ENCODE measurements around the gene DIABLO. TPM values are rescaled to one million over a fixed set of nuclear protein-coding genes. Genes with fewer than 3 reads are reported as not detected.
A peak's percentile ranks its signal among the peaks of the same experiment; 100 is the strongest.

The DIABLO gene
- 72.0 and 72.2 TPM in 2 replicates for total RNA-seq (2021)
- Bru-seq, nascent RNA, result percentile 89 among the genes with signal in this experiment
- percentile 87 among the genes with signal in this experiment for BruChase-seq, experiment 1, labeled RNA remaining after a 2-hour chase
- BruChase-seq, experiment 2, labeled RNA remaining after a 6-hour chase, result percentile 87 among the genes with signal in this experiment
- long read RNA-seq, transcript DIABLO-203 (5 exons, 1,338 nt), result minor isoform, 6 of 121 reads
- long read RNA-seq, transcript DIABLO-207 (6 exons, 1,471 nt), result major isoform, 79 of 121 reads
- long read RNA-seq, transcript DIABLO-202 (6 exons, 1,336 nt), result minor isoform, 16 of 121 reads
- long read RNA-seq, partial matches to known transcripts, result 1 of 121 reads
- long read RNA-seq, other reads (novel, unspliced or antisense), result 7 of 121 reads

- Histone ChIP-seq H3K4me1 (ENCODE audit: insufficient read depth, low read length, poor library complexity, severe bottlenecking) (peaks cover 19% of the 10 kb centered on the region), H3K27me3 (replicated peaks; ENCODE audit: insufficient read depth, low read depth, low read length, poor library complexity) (no peaks in the 10 kb centered on the region), H3K27ac (ENCODE audit: low read depth, low read length, poor library complexity, severe bottlenecking) (peak within 1 kb of the TSS; percentile 91), H3K9me3 (ENCODE audit: low read depth, low read length, poor library complexity, severe bottlenecking) (no peaks in the 10 kb centered on the region), H3K4me3 (ENCODE audit: low read depth, low read length, poor library complexity, severe bottlenecking) (peak within 1 kb of the TSS; percentile 93), H3K36me3 (ENCODE audit: insufficient read depth, low read length, poor library complexity, severe bottlenecking) (peaks cover 23% of the 10 kb centered on the region)
- TF ChIP-seq EZH2 (IDR thresholded peaks at IDR 0.05; ENCODE audit: borderline replicate concordance, low read depth, low read length, poor library complexity, severe bottlenecking) (no peak), CTCF (conservative IDR thresholded peaks at IDR 0.05; ENCODE audit: low read depth, low read length) (no peak)
- intact Hi-C loops (cut with micrococcal nuclease; ENCODE audit: unreplicated experiment), result loop anchor here (1.0 kb wide), 1 partner anchor 40 kb away; the partner anchor contains the start of gene VPS33A
- POLR2A ChIA-PET (ENCODE audit: low non-redundant PET), result interaction anchor here (0.7 kb wide), 1 partner anchor 19 kb away, joined by 7 read pairs; no protein-coding TSS in a partner anchor
- no TSS peak for BruUV-seq (replicated peaks)
- DNase-seq (ENCODE audit: low spot score), result peak; percentile 100
- CTCF ChIA-PET, result no interaction called here
These were observed at the start of gene DIABLO for GRCh38 chr12:122225683-122226365. Gene DIABLO (minus strand): TSS chr12:122226052. CDS start chr12:122226014, 38 bp downstream.

GRCh38 chr12:122275459-122275858 lies 49.6 kb upstream of the DIABLO start:
- CTCF ChIA-PET, result no interaction called here
- intact Hi-C loops (cut with micrococcal nuclease; ENCODE audit: unreplicated experiment), result no loop called here
- no peaks in the 10 kb centered on the region for H3K27me3 ChIP-seq (replicated peaks; ENCODE audit: insufficient read depth, low read depth, low read length, poor library complexity)
- no peaks in the 10 kb centered on the region for H3K9me3 ChIP-seq (ENCODE audit: low read depth, low read length, poor library complexity, severe bottlenecking)
- POLR2A ChIA-PET (ENCODE audit: low non-redundant PET), result no interaction called here
- no peaks in the 10 kb centered on the region for H3K4me1 ChIP-seq (ENCODE audit: insufficient read depth, low read length, poor library complexity, severe bottlenecking)
- no peak overlapping the region for H3K4me3 ChIP-seq (ENCODE audit: low read depth, low read length, poor library complexity, severe bottlenecking)
- TF ChIP-seq EZH2 (IDR thresholded peaks at IDR 0.05; ENCODE audit: borderline replicate concordance, low read depth, low read length, poor library complexity, severe bottlenecking) (no peak), CTCF (conservative IDR thresholded peaks at IDR 0.05; ENCODE audit: low read depth, low read length) (no peak)
- H3K27ac ChIP-seq (ENCODE audit: low read depth, low read length, poor library complexity, severe bottlenecking), result no peak overlapping the region
- BruUV-seq (replicated peaks), result no TSS peak
- no peak for DNase-seq (ENCODE audit: low spot score)
- peaks cover 6% of the 10 kb centered on the region for H3K36me3 ChIP-seq (ENCODE audit: insufficient read depth, low read length, poor library complexity, severe bottlenecking)

GRCh38 chr12:122266230-122266901 lies 40.5 kb upstream of the DIABLO start, which contains the start of gene VPS33A:
Gene VPS33A (minus strand): TSS chr12:122266494. CDS start chr12:122266408, 86 bp downstream.
- Histone ChIP-seq H3K27ac (ENCODE audit: low read depth, low read length, poor library complexity, severe bottlenecking) (peak within 1 kb of the TSS; percentile 78), H3K27me3 (replicated peaks; ENCODE audit: insufficient read depth, low read depth, low read length, poor library complexity) (no peaks in the 10 kb centered on the region), H3K9me3 (ENCODE audit: low read depth, low read length, poor library complexity, severe bottlenecking) (no peaks in the 10 kb centered on the region), H3K4me1 (ENCODE audit: insufficient read depth, low read length, poor library complexity, severe bottlenecking) (no peaks in the 10 kb centered on the region), H3K4me3 (ENCODE audit: low read depth, low read length, poor library complexity, severe bottlenecking) (peak within 1 kb of the TSS; percentile 77), H3K36me3 (ENCODE audit: insufficient read depth, low read length, poor library complexity, severe bottlenecking) (no peaks in the 10 kb centered on the region)
- ChIA-PET POLR2A (ENCODE audit: low non-redundant PET) (interaction anchor here (0.5 kb wide), 1 partner anchor 161 kb away, joined by 5 read pairs; no protein-coding TSS in a partner anchor), CTCF (no interaction called here)
- no peak for TF ChIP-seq CTCF (conservative IDR thresholded peaks at IDR 0.05; ENCODE audit: low read depth, low read length)
- no peak for TF ChIP-seq EZH2 (IDR thresholded peaks at IDR 0.05; ENCODE audit: borderline replicate concordance, low read depth, low read length, poor library complexity, severe bottlenecking)
- BruUV-seq (replicated peaks), result no TSS peak
- DNase-seq (ENCODE audit: low spot score), result peak; percentile 98
- intact Hi-C loops (cut with micrococcal nuclease; ENCODE audit: unreplicated experiment), result loop anchor here (1.0 kb wide), 1 partner anchor 40 kb away; the partner anchor contains the start of gene DIABLO
